Fibroblast of villous mesenchyme (primary cell): ENCODE data around the gene ADAMTS17. TPM values are rescaled to one million over a fixed set of nuclear protein-coding genes. Genes with fewer than 3 reads are reported as not detected.

Source experiments
- DNase-seq: peaks from one replicate; pipeline ENCODE4 v3.0.0-alpha.2; 2010; ENCODE audit warnings: low read depth
- H3K4me3 ChIP-seq: 2 replicates; pipeline ENCODE4 v1.5.1; 2011; ENCODE audit warnings: low read depth, mild to moderate bottlenecking, low read length
- CTCF ChIP-seq: IDR thresholded peaks from 2 replicates; pipeline ENCODE4 v1.5.1; 2012; ENCODE audit warnings: low read depth, mild to moderate bottlenecking, low read length; ENCODE audit not compliant: insufficient read depth
- total RNA-seq: library from RNA; depleted of rRNA; stranded (reverse); fragments of >200 nt; gene quantifications from 2 replicates; pipeline ENCODE4 v1.2.3, GENCODE V29; 2012

The ADAMTS17 gene
- total RNA-seq, 1 donor = under 0.01 TPM

DNA sequence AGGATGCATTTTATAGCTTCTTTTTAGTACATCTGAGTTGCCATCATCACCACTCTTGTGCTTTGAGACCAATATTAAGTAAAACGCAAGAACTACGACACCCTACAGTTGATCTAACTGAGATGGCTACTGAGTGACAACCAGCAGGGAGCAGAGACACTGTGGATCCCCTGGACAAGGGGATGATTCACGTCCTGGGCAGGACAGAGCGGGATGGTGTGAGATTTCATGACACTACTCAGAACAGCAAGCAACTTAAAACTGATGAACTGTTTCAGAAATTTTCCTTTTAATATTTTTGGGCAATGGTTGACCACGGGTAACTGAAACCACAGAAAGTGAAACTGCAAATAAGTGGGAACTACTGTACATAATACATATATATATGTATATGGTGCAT lies 299.2 kb downstream of the ADAMTS17 start:
- no peak for TF ChIP-seq CTCF
- peak; percentile 42 for DNase-seq
- peak overlapping the region; percentile 26 for H3K4me3 ChIP-seq

GRCh38 chr15:100041127-100041828 lies 300.5 kb downstream of the ADAMTS17 start:
- DNase-seq = no peak
- H3K4me3 ChIP-seq = no peak overlapping the region
- no peak for TF ChIP-seq CTCF

GRCh38 chr15:100039994-100040393 lies 301.8 kb downstream of the ADAMTS17 start:
- DNase-seq = no peak
- no peak overlapping the region for H3K4me3 ChIP-seq
- TF ChIP-seq CTCF = no peak

- DNase-seq = no peak
- TF ChIP-seq CTCF = no peak
- no peak overlapping the region for H3K4me3 ChIP-seq
Measured at GRCh38 chr15:100038736-100039135, 303.0 kb downstream of the ADAMTS17 start.

GRCh38 chr15:100037901-100038300 lies 303.9 kb downstream of the ADAMTS17 start:
- no peak for DNase-seq
- TF ChIP-seq CTCF = no peak

DNA sequence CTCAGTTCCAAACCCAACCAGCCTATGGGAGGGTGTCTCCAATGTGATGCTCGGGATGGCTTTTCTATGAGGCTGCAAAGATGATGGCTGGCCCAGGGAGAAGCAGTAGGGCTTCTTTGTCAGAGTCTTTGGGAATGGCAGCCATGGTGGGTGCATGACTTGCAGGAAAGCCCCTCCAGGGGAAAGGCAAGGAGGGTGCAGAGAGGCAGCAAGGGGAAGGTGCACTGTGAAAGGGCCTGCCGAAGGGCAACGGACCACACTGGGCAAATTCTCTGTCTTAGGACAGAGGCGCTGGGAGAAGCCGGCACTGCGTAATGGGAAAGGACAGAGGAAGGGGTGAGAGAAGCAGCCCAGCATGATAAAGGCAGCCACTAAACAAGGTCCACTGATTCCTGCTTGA lies 305.8 kb downstream of the ADAMTS17 start:
- DNase-seq = no peak
- H3K4me3 ChIP-seq = no peak overlapping the region
- no peak for TF ChIP-seq CTCF

More at GRCh38 chr15:100037901-100038300, 303.9 kb downstream of the ADAMTS17 start:
- no peak overlapping the region for H3K4me3 ChIP-seq

GRCh38 chr15:100034191-100034590 lies 307.6 kb downstream of the ADAMTS17 start:
- no peak for TF ChIP-seq CTCF
- H3K4me3 ChIP-seq = no peak overlapping the region
- no peak for DNase-seq
